HG02840 (cell line): ENCODE data around the gene AP2M1.
"Not testable (repeated sequence)": the region's sequence is repeated elsewhere in the genome, so short reads cannot be mapped to it uniquely, and the experiment has no call there.

Experiments
- ATAC-seq: cut with Tn5 transposase; IDR thresholded peaks from one replicate; pipeline ENCODE4 v1.9.1; 2021; ENCODE audit warnings: mild to moderate bottlenecking, moderate library complexity, moderate number of reproducible peaks; ENCODE audit not compliant: unreplicated experiment, low FRiP score

AP2M1 gene

GRCh38 chr3:184174646-184175492 lies at the start of gene AP2M1:
Gene AP2M1, plus strand, starts transcription at chr3:184174855. Its CDS starts 2,139 bp downstream, at chr3:184176994.
- peak; percentile 94 for ATAC-seq

- no peak for ATAC-seq
Observed at GRCh38 chr3:184126006-184126405, 48.6 kb upstream of the AP2M1 start.

DNA sequence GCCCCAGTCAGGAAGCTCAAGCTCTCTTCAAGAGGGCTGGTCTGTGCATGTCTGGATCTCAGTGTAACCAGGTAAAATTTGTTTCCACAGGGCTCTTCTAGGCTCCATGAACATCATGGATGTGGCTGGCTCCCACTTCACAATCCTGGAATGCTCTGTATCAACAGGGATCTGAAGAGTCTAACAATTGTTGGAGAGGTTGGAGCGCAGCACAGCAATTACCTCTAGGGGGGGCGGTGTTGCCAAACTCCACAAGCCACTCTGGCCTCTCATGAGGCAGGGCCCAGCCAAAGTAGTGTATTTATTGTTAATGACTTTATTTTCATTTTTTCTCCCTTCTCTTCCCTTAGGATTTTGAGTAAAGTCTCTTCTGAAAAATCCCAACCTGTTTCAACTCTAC lies 45.6 kb upstream of the AP2M1 start:
- ATAC-seq, result no peak

GRCh38 chr3:184132945-184133344 lies 41.7 kb upstream of the AP2M1 start:
- ATAC-seq, result no peak

GRCh38 chr3:184133840-184134745 lies 40.6 kb upstream of the AP2M1 start:
- no peak for ATAC-seq

- peak; percentile 7 for ATAC-seq
Observed at GRCh38 chr3:184134746-184135148, 39.9 kb upstream of the AP2M1 start.

GRCh38 chr3:184135149-184135910 lies 39.3 kb upstream of the AP2M1 start, which contains the start of gene EIF2B5:
Gene EIF2B5, plus strand, starts transcription at chr3:184135358. Its CDS starts 28 bp downstream, at chr3:184135386.
- peak; percentile 94 for ATAC-seq

GRCh38 chr3:184135911-184136260 lies 38.8 kb upstream of the AP2M1 start:
- ATAC-seq, result no peak

DNA sequence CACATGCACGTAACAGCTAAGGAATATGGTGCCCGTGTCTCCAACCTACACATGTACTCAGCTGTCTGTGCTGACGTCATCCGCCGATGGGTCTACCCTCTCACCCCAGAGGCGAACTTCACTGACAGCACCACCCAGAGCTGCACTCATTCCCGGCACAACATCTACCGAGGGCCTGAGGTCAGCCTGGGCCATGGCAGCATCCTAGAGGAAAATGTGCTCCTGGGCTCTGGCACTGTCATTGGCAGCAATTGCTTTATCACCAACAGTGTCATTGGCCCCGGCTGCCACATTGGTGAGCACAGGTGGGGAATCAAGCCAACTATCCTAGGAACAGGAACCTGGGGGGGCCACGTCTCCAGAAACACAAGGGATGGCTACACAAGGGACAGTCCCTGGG lies 34.2 kb upstream of the AP2M1 start:
- ATAC-seq, result no peak

DNA sequence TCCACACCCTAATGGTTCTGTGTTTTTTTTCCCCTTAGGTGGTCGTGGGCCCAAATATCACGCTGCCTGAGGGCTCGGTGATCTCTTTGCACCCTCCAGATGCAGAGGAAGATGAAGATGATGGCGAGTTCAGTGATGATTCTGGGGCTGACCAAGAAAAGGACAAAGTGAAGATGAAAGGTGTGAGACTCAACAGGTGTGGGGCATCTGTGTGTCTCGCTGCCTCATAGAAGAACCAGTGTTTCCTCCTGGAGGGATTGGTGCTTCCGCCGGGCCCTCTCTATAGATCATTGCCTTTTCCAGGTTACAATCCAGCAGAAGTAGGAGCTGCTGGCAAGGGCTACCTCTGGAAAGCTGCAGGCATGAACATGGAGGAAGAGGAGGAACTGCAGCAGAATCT lies 32.5 kb upstream of the AP2M1 start:
- no peak for ATAC-seq

- no peak for ATAC-seq
Observed at GRCh38 chr3:184143327-184143726, 31.3 kb upstream of the AP2M1 start.

GRCh38 chr3:184144505-184144904 lies 30.1 kb upstream of the AP2M1 start:
- ATAC-seq, result no peak

DNA sequence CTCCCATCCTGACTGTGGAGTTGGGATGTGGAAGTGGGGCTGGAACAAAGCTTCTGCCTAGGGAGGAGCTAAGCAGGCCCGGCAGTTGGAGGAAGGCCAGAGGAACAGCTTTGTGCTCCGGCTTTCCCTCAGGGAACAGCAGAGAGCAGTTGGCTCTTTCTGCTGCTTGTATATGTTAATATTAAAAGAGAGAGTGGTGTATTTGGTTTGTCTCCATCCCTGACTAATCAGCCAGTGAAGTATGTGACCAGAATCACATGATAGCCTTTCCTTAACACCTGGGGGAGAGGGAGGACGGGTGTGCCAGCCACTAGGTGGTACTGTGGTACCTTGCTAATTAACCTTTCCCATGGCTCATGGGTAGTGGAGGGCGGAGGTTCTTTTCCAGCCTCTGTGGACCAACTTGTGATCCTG lies 29.5 kb upstream of the AP2M1 start:
- ATAC-seq, result no peak

- ATAC-seq, result no peak
Observed at GRCh38 chr3:184145751-184146270, 28.8 kb upstream of the AP2M1 start.

GRCh38 chr3:184148076-184148475 lies 26.6 kb upstream of the AP2M1 start:
- no peak for ATAC-seq

DNA sequence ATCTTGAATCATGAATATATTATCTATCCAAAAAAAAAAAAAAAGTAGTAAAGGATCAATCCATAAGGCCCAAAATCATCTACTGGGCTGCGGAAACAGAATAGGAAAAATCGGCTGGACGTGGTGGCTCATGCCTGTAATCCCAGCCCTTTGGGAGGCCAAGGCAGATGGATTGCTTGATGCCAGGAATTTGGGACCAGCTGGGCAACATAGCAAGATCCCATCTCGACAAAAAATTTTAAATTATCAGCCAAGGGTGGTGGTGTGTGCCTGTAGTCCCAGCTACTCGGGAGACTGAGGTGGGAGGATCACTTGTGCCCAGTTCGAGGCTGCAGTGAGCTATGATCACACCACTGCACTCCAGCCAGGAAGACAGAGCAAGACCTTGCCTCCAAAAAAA lies 25.5 kb upstream of the AP2M1 start:
- ATAC-seq, result no peak

DNA sequence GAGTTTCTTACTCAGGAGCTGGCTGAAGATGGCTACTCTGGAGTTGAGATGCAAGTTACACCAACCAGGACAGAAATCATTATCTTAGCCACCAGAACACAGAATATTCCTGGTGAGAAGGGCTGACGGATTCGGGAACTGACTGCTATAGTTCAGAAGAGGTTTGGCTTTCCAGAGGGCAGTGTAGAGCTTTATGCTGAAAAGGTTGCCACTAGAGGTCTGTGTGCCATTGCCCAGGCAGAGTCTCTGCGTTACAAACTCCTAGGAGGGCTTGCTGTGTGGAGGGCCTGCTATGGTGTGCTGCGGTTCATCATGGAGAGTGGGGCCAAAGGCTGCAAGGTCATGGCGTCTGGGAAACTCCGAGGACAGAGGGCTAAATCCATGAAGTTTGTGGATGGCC lies 24.9 kb upstream of the AP2M1 start:
- not testable (repeated sequence) for ATAC-seq

DNA sequence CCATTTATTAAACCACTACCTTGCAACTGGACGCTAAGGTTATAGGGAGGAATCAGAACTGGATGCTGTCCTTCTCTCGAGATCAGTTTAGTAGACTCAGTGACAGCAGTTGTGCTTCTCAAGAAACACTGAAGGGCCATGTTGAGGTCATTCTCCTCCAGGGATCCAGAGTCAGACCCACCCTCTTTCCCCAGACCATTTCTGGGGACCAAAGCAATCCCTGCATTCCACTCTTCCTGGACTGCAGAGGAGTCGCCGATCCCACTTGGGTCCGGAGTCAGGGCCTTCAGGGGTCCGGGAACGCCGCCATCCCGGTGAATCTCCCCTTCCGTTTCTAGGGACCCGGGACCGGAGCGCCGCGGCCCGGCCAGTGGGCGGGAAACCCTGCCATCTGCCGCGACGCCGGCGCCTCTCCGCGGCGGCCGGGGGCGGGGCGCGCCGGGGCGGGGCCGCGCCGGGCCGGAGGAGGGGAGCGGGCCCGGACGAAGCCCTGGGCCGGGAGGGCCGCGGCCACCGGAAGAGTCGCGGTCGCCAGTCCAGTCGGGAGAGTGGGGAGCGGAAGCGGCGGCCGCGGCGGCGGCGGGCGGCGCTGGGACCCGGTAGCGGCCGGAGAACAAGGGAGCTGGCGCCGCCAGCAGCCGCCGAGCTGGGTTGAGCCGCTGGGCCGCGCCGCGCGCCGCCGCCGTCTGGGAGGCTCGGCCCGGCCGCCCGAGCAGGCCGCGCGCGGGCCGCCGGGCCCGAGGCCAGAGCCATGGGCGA lies 19.6 kb upstream of the AP2M1 start, which contains the start of gene DVL3:
DVL3 (plus strand) TSS at position 493 of the 759 bp plus-strand sequence; CDS start at position 752, 259 bp downstream.
- ATAC-seq, result peak; percentile 72
